GM21723 (cell line): Measurements from ENCODE around the gene ILDR2.
A peak's percentile ranks its signal among the peaks of the same experiment; 100 is the strongest.

Experiments
- ATAC-seq: cut with Tn5 transposase; IDR thresholded peaks from one replicate; pipeline ENCODE4 v1.9.1; 2021; ENCODE audit warnings: mild to moderate bottlenecking, moderate library complexity; ENCODE audit not compliant: unreplicated experiment

Gene ILDR2, protein sequence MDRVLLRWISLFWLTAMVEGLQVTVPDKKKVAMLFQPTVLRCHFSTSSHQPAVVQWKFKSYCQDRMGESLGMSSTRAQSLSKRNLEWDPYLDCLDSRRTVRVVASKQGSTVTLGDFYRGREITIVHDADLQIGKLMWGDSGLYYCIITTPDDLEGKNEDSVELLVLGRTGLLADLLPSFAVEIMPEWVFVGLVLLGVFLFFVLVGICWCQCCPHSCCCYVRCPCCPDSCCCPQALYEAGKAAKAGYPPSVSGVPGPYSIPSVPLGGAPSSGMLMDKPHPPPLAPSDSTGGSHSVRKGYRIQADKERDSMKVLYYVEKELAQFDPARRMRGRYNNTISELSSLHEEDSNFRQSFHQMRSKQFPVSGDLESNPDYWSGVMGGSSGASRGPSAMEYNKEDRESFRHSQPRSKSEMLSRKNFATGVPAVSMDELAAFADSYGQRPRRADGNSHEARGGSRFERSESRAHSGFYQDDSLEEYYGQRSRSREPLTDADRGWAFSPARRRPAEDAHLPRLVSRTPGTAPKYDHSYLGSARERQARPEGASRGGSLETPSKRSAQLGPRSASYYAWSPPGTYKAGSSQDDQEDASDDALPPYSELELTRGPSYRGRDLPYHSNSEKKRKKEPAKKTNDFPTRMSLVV

DNA sequence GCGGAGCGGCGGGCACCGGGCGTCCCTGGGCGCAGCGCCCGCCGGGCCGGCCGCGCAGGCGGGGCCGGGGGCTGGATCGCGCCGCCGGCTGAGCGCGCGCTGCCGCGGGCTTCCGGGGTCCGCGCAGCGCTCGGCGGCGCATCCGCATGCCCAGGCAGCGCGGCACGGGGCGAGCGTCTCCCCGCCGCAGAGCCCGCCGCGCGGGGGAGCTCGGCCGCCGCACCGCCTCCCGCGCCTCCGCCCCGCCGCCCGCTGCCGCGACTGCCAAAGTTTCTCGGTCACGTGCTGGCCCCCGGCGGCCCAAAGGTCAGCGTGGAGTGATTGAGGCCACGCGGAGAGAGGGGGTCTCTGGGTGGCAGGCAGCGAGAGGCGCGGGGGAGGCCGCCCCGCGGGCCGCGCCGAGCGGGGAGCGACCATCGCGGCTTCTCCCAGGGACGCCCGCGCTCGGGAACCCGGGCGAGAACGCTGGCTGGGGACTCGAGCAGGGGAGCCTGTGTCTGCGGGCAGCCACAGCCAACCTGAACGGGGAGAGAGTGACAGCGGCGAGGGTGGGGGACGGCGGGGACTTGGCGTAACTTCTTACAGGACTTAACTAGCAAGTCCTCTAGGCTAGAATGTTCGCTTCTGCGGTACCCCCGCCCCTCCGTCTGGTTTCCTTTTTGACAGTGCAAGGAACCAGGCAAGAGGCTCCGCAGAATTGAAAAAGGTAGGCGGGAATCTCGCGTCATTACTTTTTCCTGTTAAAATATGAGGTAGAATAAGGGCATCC lies at the start of gene ILDR2:
Gene ILDR2 (minus strand): TSS at position 180 of the 769 bp plus-strand sequence. CDS start 272 bp downstream, outside the sequence.
- peak; percentile 66 for ATAC-seq

DNA sequence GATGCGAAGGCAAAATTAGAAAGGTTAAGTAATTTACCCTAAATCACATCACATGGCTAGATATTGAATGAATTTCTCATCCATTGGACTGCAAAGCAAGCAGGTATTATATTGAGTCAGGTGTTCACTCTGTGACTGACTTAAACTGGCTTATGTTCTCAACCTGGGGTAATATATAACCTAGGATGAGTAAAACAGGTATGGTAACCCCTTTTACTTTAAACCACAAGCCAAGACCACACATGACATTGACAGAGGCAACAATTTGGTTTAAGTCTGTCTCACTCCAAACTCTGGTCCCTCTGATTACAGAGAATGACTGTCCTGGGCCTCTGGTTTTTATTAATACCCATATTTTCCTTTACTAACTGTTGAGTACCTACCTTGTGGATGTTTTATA lies 47.0 kb upstream of the ILDR2 start:
- ATAC-seq: no peak

DNA sequence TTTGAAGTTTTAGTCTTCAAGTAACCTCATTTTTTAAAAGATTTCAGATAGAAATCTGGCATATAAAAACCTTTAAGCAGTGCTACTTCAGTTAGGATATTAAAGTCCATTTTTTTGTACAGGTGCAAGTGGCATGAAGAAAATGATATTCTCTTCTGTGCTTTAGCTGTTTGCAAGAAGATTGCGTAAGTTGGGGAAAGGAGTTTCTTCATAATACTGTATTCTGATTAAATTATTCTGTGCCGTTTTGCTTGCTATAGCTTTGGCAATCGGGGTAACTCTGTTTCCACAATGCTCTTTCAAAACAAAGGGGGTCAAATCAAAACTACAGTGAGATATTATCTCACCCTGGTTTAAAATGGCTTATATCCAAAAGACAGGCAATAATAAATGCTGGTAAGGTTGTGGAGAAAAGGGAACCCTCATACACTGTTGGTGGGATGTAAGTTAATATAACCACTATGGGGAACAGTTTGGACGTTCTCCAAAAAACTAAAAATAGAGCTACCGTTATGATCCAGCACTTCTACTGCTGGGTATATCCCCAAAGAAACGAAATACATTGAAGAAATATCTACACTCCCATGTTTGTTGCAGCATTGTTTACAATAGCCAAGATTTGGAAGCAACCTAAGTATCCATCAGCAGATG lies 40.9 kb upstream of the ILDR2 start:
- no peak for ATAC-seq

DNA sequence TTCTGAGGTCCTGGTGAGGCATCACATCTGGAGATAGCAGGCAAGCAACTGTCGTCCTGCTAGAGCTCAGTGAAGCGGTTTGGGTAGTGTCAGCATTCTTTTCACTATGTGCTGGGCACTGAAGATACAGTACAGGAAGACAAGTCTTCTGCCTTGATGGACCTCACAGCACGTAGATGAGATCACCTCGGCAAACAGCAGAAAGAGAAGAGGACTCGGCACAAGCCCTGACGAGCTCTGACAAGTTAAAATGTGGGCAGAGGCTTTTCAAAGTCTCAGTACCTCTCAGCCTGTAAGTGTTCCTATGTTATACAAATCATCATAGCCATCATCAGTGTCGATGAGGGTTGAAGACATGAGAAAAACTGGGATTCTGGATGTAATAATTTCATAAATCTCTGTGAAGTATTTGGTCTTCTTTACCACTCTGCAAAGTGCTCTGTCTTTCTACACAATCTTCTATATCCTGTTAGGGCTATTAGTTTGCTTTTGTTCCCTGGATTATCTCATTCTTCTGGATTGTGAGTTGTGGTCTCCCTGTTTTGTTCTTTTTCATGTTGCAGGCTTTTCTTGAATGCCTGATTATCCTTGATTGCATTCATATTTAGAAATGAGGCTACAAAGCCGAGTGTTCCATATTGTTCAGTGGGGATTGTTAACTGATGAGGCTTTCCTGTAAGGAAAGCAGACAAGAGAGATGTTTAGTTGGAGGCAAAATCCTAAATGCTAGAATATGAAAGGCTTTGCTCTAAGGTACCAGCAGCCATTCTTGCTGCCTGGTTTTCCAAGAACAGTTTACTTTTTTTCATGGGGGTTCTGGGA lies 38.0 kb upstream of the ILDR2 start:
- ATAC-seq: no peak

DNA sequence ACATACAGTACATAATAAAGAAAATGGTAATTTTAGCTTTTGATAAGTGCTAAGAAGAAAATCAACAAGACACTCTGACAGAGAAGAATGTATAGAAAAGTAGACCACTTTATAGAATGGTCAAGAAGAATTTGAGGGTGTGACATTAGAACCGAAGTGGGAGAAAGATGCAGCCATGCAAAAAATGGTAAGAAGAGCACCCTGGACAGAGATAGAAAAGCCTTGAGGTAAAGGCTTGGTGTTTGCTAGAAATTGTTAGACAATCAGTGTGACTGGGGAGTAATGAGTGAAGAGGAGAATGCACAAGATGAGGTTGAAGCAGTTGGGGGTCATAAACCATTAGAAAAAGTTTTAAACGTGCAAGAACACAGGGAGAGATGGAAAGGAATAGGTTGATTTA lies 37.2 kb upstream of the ILDR2 start:
- no peak for ATAC-seq

DNA sequence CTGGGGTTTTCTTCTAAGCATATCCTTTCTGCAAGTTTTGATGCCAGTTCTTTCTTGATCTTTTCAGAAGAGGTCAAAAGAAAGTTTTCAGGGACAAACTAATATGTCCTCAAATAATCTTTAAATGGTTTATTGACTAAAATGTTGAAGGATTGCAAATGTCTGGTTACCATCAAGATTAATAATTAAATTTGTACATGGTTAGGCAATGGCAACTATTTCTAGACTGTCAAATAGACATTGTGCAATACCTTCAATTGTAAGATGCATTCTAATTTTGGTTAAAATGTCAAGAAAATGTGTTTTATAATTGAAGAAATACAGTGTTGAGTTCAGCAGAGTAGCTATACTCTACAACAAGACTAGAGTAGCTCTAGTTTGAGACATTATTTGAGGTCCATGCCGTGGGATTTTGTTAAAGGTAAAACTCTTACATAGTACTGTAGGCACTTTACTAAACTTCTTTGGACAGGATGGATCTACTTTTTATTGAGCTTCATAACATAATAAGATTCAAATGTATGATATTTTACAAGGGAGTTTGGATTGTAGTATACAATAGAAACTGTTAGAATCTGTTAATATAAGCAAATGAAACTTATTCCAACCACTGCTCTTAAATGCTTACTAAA lies 36.3 kb upstream of the ILDR2 start:
- ATAC-seq: no peak

DNA sequence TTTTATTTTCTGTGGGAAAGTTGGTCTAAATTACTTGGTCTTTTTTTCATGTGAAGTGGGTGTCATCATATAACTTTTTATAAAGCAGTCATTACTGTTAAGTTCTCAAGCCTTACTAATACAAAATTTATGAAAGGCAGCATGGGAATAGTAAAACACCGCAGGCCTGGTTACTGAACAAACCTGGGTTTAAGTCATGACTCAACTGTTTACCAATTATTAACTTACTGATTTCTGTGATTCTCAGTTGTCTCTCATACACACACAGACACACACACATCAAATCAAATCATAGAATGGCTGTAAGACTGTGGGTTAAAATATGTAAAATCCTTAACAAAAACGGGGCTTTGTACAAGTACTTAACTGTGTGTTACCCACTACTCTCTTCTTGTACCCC lies 28.4 kb upstream of the ILDR2 start:
- no peak for ATAC-seq

DNA sequence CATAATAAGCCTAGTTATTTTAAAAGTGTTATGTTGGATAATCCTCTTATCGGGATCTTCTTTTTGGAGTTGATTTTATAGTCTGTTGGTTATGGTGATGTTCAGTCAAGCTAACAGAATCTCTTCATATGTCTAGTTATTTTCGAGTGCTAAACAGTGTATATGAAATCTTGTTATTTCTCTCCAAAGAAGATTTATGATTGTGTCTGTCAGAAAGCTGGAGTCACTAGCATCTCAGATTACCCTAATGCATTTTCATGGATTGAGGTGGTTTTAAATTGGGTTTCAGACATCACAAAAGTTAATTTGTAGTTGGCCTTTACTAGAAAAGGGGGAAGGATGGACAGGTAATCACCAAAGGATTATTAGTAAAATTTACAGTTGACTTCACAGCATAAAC lies 27.0 kb upstream of the ILDR2 start:
- no peak for ATAC-seq

DNA sequence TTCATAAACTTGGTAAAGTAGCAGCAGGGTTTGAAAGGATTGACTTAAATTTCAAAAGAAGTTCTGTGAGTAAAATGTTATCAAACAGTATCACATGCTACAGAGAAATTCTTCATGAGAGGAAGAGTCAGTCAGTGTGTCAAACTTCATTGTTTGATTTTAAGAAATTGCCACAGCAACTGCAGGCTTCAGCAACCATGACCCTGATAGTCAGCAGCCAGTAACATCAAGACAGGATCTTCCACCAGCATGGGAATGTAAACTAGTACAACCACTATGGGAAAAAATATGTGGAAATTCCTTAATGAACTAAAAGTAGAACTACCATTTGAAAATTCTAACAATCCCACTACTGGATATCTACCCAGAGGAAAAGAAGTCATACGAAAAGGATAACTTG lies 25.2 kb upstream of the ILDR2 start:
- ATAC-seq: no peak

DNA sequence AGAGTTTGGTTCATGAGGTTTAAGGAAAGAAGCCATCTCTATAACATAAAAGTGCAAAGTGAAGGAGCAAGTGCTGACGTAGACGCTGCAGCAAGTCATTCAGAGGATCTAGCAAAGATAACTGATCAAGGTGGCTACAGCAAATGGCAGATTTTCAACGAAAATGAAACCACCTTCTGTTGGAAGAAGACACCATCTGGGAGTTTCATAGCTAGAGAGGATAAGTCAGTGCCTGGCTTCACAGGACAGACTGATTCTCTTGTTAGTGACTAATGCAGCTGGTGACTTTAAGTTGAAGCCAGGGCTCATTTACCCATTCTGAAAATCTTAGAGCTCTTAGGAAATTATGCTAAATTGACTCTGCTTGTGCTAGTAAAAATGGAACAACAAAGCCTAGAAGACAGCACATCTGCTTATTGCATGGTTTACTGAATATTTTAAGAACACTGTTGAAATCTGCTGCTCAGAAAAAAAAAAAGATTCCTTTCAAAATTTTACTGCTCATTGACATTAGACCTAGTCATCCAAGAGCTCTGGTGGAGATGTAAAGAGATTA lies 24.2 kb upstream of the ILDR2 start:
- no peak for ATAC-seq

DNA sequence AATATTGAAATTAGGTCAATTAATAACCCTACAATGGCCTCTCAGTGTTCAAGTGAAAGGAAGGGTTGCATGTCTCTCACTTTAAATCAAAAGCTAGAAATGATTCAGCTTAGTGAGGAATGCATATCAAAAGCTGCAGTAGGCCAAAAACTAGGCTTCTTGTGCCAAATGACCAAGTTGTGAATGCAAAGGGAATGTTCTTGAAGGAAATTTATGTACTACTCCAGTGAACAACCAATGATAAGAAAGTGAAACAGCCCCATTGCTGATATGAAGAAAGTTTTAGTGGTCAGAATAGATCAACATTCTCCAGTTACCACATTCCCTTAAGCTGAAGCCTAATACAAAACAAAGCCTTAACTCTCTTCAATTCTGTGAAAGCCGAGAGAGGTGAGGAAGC lies 23.7 kb upstream of the ILDR2 start:
- no peak for ATAC-seq

DNA sequence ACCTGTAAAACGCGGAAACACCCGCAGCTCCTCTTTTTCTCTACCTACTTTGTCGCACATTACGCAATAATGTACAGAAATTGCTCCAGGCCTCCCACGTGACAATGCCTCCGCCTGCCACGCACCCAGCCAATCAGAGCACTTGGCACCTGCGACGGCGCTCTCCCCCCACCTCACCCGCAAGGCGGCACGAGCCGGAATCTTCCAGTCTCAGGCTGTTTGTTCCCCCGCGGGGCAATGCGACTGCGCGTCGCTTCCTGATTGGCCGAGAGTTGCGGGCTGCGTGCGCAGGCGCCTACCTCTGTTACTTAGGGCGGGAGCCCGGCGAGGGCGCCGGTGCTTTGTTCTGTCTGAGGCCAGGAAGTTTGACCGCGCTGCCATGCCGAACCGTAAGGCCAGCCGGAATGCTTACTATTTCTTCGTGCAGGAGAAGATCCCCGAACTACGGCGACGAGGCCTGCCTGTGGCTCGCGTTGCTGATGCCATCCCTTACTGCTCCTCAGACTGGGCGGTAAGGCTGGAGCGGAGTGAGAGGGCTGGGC lies 13.7 kb upstream of the ILDR2 start, which contains the start of gene MAEL:
Gene MAEL (plus strand): TSS at position 307 of the 542 bp plus-strand sequence. CDS start 73 bp downstream, at position 380.
- no peak for ATAC-seq

DNA sequence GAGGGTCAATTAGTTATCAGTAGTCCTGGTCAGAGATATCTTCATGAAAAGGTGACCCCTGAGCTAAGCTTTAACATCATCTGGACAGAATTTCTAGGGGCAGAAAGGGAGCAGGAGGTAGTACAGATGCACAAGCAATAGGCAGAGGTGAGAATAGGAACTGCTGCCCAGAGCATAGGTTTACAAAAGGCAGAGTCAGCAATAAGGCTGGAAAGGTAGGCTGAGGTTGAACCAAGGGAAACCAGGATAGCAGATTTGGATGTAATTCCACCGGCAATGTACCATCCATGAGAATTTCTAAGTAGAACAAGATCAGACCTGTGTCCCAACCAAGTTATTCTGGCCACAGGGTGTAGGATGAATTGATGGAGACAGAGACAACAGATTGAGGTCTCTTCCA lies 6.2 kb upstream of the ILDR2 start:
- no peak for ATAC-seq

DNA sequence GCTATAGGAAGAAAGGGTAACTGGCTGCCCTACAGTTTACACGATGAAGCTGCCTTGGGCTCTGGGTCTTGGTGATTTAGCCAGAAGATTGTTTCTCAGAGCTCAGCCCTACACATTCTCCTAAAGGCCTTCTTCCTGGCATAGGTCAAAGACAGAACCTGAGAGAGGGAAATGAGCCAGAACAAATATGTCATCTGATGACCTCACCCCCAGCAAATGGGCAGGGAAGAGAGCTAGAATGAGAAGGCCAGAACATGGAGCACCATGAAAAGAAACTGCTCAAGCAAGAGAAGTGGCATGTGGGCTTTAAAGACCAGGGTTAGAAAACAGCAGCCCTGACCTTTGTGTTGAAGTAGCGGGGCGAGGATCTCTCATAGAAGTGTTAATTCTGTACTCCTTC lies 5.5 kb upstream of the ILDR2 start:
- ATAC-seq: no peak

DNA sequence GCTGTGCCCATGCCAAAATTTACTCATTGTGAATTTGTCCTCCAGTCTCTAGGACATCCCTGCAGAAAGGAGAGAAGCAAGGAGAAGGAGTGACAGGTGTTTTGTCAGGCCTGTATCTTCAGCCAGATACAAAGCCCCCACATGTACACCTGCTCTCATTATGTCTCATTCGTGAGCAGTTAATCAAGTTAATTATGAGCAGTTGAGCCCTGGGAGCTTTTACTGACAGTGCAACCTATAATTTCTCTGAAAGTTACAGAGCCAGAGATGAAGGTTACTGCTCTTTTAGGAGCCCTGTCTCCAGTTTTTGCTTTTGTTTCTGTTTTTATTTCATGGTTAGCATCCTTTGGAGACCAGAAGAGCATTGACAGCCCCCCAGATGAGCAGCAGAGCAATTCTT lies 5.0 kb upstream of the ILDR2 start:
- no peak for ATAC-seq

DNA sequence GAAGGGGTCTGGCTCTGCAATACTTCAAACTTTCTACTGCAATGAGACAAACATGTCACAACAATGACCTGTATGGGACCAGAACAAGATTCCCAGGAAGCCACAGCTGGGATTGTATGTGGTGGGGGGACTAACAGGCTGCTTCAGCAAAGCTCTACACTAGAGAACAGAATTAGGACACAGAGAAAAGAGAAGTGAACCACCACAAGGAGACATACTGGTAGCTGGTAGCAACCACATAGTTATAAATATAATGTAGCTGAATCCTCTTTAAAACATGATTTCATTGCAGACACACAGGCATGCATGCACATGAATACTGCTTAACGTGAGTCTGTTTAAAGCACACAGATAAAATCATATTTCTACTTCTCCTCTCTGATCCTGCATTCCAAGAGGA lies 3.5 kb upstream of the ILDR2 start:
- ATAC-seq: peak; percentile 48

DNA sequence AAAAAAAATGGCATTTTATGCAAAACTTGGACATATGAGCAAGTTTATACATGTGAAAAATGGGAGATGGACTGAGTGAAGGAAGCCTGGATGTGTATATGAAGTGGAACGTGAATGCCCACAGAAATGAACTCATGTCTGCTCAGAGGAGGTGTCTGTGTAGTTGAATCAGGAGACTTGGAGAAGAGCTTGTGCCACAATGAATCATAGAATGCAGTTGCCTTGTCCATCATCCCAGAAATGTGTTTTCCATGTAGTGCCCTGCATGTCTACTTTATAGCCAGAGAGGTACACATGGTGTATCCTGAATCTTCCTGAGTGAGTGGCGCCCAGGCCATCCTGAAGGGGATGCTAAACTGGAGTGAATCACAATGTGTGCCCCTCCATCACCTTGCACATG lies 2.6 kb upstream of the ILDR2 start:
- ATAC-seq: no peak

DNA sequence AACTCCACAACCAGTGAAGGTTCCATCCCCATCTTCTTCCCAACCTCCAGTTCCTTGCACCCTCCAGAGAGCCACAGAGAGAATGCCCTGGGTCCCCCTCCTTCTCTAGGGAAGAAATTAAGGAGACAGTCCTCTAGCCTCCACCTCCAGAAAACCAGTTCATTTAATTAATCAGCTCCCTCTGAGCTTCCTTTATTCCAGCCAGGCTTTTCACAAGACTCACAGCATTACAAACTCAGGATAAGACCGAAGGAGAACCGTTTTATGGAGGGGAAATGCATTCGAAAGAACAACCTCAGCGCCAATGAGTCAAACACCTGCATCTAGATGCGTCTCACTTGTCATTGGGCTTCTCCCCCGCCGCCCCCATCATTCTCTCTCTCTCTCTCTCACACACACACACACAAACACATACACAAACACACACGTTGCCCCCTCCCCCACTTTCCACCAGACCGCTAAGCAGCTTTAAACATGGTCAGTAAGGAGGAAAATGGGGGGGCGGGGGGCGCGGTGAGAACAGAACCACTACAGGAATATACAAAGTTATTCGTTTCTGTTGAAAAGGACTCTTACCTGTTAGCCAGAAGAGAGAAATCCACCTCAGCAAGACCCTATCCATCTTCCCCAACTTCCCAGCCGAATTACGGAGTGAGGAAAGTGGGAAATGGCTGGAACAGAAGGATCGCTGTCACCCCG lies 544 bp downstream of the ILDR2 start:
- ATAC-seq: no peak

DNA sequence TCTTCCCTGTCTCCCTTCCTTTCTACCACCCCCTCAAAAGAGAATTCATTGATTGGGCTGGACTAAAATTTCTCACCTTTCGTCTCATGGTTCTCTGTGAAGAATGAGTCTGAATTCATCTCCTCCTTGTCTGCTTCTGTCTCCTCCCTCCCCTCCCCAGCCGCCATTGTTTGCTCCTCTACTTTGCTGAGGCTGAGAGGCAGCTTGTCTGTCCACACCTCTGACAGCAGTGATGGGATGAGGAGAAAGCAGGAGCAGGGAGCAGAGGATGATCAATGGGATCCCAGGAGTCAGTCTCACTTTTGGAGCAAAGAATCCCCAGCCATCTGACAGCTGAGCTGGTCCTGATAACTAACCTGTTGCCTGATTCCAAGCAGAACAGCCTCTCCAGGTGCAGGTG lies 2.5 kb downstream of the ILDR2 start:
- ATAC-seq: no peak
